Keratinocyte (primary cell): ENCODE results near the gene SDK2.

Experiments
- CTCF ChIP-seq, 3 experiments: IDR thresholded peaks in 1 of 3; conservative IDR thresholded peaks in 1 of 3; optimal IDR thresholded peaks in 1 of 3; 2 replicates in 2 of 3; 3 replicates in 1 of 3; pipeline versions ENCODE3 to v1.5.1; 2011; ENCODE audit warnings: low read length in 3 of 3, mild to moderate bottlenecking in 3 of 3, moderate library complexity in 2 of 3, control low read depth in 1 of 3, inconsistent platforms in 1 of 3; ENCODE audit not compliant: insufficient read depth in 2 of 3; ENCODE audit errors: extremely low read depth in 1 of 3
- EZH2 ChIP-seq: IDR thresholded peaks from one replicate; pipeline ENCODE4 v1.6.1; 2012; ENCODE audit warnings: inconsistent platforms, mild to moderate bottlenecking, low read length, moderate library complexity

- TF ChIP-seq CTCF (optimal IDR thresholded peaks at IDR 0.05 in 1 of 3, IDR thresholded peaks at IDR 0.05 in 1 of 3, conservative IDR thresholded peaks at IDR 0.05 in 1 of 3; ENCODE audit: extremely low read depth in 1 of 3, insufficient read depth in 2 of 3, low read length in 3 of 3) (no peak), EZH2 (no peak)
These were observed 50.8 kb downstream of the SDK2 start for GRCh38 chr17:73593249-73593965.
